ENCODE measurements around the gene CHRNE. TPM values are rescaled to one million over a fixed set of nuclear protein-coding genes. Genes with fewer than 3 reads are reported as not detected.
A peak's percentile ranks its signal among the peaks of the same experiment; 100 is the strongest.

CHRNE gene
- total and polyA plus RNA-seq, 2 of the 8 experiments (the other 6 are each of a cell fraction or from before 2014, with no cell fraction given) = 0.15 to 0.33 TPM

DNA sequence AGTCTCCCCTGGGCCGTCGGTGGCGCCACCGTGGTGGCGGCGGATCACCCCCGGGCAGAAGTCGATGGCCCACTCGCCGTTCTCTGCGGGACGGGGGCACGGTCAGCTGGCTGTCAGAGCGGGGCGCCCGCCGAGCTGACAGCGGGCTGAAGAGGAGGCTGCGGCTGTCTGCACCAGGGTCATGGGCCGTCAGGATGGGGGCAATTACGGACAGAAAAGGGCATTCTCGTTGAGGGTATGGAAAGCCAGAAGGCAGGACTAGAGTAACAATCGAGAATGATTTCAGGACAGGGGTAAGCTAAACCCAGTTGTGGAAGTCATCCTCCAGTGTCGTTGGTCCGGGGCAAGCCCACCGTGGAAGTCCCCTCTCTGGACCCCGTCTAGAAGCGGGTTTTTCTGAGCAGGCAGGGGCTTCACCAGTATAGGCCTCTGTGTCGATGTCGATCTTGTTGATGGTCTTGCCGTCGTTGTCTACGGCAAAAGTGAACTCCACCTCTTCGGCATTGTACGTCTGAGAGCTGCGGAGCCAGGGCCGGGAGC is 1.7 kb downstream of the CHRNE start:
- no peak overlapping the region for H3K4ac ChIP-seq (replicated peaks; ENCODE audit: insufficient read length, low read depth, low read length)
- H3K4me1 ChIP-seq (replicated peaks in 1 of 4; ENCODE audit: control insufficient read depth in 3 of 4, insufficient read depth in 4 of 4, low read length in 3 of 4) = peaks cover 0 to 13% (median 4%) of the 10 kb centered on the region in 4 experiments; a peak in 6 of 7 replicates
- no peak overlapping the region for H4K5ac ChIP-seq (ENCODE audit: insufficient read length, low read depth, low read length)
- no peak overlapping the region for H2AK5ac ChIP-seq (ENCODE audit: low read depth, low read length)
- ChIA-PET CTCF (ENCODE audit: partially characterized antibody) (interaction anchor here (0.7 to 4.4 kb wide), 5 partner anchors 12 to 187 kb away, joined by 3 to 23 read pairs (median 3); no protein-coding TSS in a partner anchor), POLR2A (ENCODE audit: partially characterized antibody) (interaction anchor here (0.9 to 6.4 kb wide), 7 partner anchors 32 to 191 kb away, joined by 3 to 49 read pairs (median 5); partner anchors contain the start of genes ARRB2, PFN1, PLD2 and RNF167)
- peaks cover 0 to 2% of the 10 kb centered on the region in 2 experiments for H4K20me1 ChIP-seq (replicated peaks in 1 of 2; ENCODE audit: control insufficient read depth in 1 of 2, insufficient read depth in 2 of 2, low read length in 2 of 2)
- H3K9me3 ChIP-seq (ENCODE audit: insufficient read depth in 2 of 2, low read depth in 1 of 2, low read length in 1 of 2) = no peaks in the 10 kb centered on the region
- no peak overlapping the region for H2BK20ac ChIP-seq (ENCODE audit: low read length)
- DNase-seq (ENCODE audit: low read depth in 1 of 2, low spot score in 2 of 2) (no peak), FAIRE-seq (no peak)
- H3K23me2 ChIP-seq (ENCODE audit: low read depth, low read length) = peaks cover 3% of the 10 kb centered on the region; the same call in 1 of the 2 replicates
- H3K4me3 ChIP-seq (ENCODE audit: extremely low read depth in 1 of 4, insufficient read depth in 2 of 4, low read depth in 3 of 4, low read length in 4 of 4) = peak overlapping the region; percentile 22 to 58 (median 40); a peak in 4 of 8 replicates
- H4K8ac ChIP-seq (ENCODE audit: extremely low read depth, insufficient read depth, low read length) = peak overlapping the region; percentile 11; the same call in 1 of the 2 replicates
- no peak overlapping the region for H4K91ac ChIP-seq (replicated peaks; ENCODE audit: insufficient read length, low read length)
- H3K36me3 ChIP-seq (ENCODE audit: control insufficient read depth in 2 of 4, insufficient read depth in 4 of 4, low read length in 3 of 4) = peaks cover 0 to 5% (median 1%) of the 10 kb centered on the region in 4 experiments; a peak in 2 of 8 replicates
- no peaks in the 10 kb centered on the region for H3K79me1 ChIP-seq (ENCODE audit: low read depth, low read length)
- H2BK5ac ChIP-seq (ENCODE audit: low read depth, low read length) = no peak overlapping the region
- H3K23ac ChIP-seq (ENCODE audit: insufficient read length) = no peak overlapping the region
- H3K4me2 ChIP-seq (ENCODE audit: insufficient read depth in 1 of 2, low read depth in 2 of 2, low read length in 2 of 2) = peak overlapping the region; percentile 51 to 73
- 0 out of 7 replicates have a peak, but pooled peaks cover 0 to 2% (median 0%) of the 10 kb centered on the region in 4 experiments for H3K27me3 ChIP-seq (replicated peaks in 1 of 4; ENCODE audit: control insufficient read depth in 3 of 4, extremely low read depth in 1 of 4, insufficient read depth in 3 of 4, low read length in 3 of 4)
- H3K14ac ChIP-seq (ENCODE audit: insufficient read length) = no peak overlapping the region
- no peak overlapping the region for H2BK12ac ChIP-seq (ENCODE audit: low read depth, low read length)
- no peak overlapping the region for H3K56ac ChIP-seq (replicated peaks; ENCODE audit: insufficient read length, low read depth, low read length)
- no peak overlapping the region for H2BK15ac ChIP-seq (ENCODE audit: low read length)
- H3K18ac ChIP-seq (ENCODE audit: extremely low read depth, low read length) = no peak overlapping the region
- no peaks in the 10 kb centered on the region for H3K79me2 ChIP-seq (ENCODE audit: control insufficient read depth in 1 of 2, insufficient read depth in 2 of 2, low read length in 2 of 2)
- WGBS, 2 experiments (ENCODE audit: extremely low coverage in 1 of 2, insufficient coverage in 1 of 2, insufficient read length in 1 of 2, insufficient replicate concordance in 2 of 2, low coverage in 1 of 2, low lambda C conversion rate in 2 of 2, missing lambda C conversion rate in 1 of 2) = 79% methylated on average over 37 of the region's 37 CpGs; no CpG with 5 or more reads in 1 of the 2 experiments
- H2BK120ac ChIP-seq (replicated peaks; ENCODE audit: low read depth, low read length) = no peak overlapping the region
- peak overlapping the region in 1 of 4 experiments; percentile 27; a peak in 1 of 7 replicates for H3K9ac ChIP-seq (replicated peaks in 1 of 4; ENCODE audit: extremely low read depth in 1 of 4, low read depth in 3 of 4, low read length in 3 of 4)
- H3K27ac ChIP-seq (ENCODE audit: low read depth, low read length) = no peak overlapping the region
- no peak overlapping the region for H2AFZ ChIP-seq (ENCODE audit: low read length)
- TF ChIP-seq GTF2F1 (IDR thresholded peaks at IDR 0.05; ENCODE audit: borderline replicate concordance, low read depth, low read length) (no peak), SP4 (IDR thresholded peaks at IDR 0.05; ENCODE audit: low read length) (no peak), EZH2 (IDR thresholded peaks at IDR 0.05; ENCODE audit: low read depth, low read length, severe bottlenecking) (no peak), JUND (IDR thresholded peaks at IDR 0.05; ENCODE audit: low read length) (no peak; the same call in 1 of the 2 replicates), KDM1A (IDR thresholded peaks at IDR 0.05; ENCODE audit: borderline replicate concordance, low read length) (no peak), SIRT6 (IDR thresholded peaks at IDR 0.05; ENCODE audit: low read length) (no peak), TAF1 (IDR thresholded peaks at IDR 0.05; ENCODE audit: low read depth, low read length) (no peak), ASH2L (IDR thresholded peaks at IDR 0.05; ENCODE audit: low read length) (peak; percentile 34), POLR2A (IDR thresholded peaks at IDR 0.05; ENCODE audit: control extremely low read depth in 1 of 2, low read depth in 2 of 2, low read length in 2 of 2) (0 out of 3 replicates have a peak, but pooled peaks of 1 of the 2 experiments have one; percentile 17), TAF7 (optimal IDR thresholded peaks at IDR 0.05; ENCODE audit: borderline replicate concordance, low read depth, low read length) (no peak), HDAC2 (IDR thresholded peaks at IDR 0.05; ENCODE audit: borderline replicate concordance in 1 of 2, low read depth in 2 of 2, low read length in 2 of 2) (0 out of 4 replicates have a peak, but pooled peaks of 1 of the 2 experiments have one; percentile 26)

Data from H1 (cell line).